ENCODE measurements around the gene SZRD1. TPM values are rescaled to one million over a fixed set of nuclear protein-coding genes. Genes with fewer than 3 reads are reported as not detected.

Gene SZRD1
- total RNA-seq = 70.9 and 79.7 TPM in 2 replicates

GRCh38 chr1:16366722-16367257 lies at the start of gene SZRD1:
SZRD1 (plus strand) TSS chr1:16367242; CDS start chr1:16367258, 16 bp downstream.

GRCh38 chr1:16351994-16352841 lies 14.8 kb upstream of the SZRD1 start, which contains the start of gene FBXO42:
FBXO42 (minus strand) TSS chr1:16352480; CDS start chr1:16315418, 37,062 bp downstream.

GRCh38 chr1:16436946-16437474 lies 70.0 kb downstream of the SZRD1 start, which contains the start of gene SPATA21:
SPATA21 (minus strand) TSS chr1:16437424; CDS start chr1:16431371, 6,053 bp downstream.

DNA sequence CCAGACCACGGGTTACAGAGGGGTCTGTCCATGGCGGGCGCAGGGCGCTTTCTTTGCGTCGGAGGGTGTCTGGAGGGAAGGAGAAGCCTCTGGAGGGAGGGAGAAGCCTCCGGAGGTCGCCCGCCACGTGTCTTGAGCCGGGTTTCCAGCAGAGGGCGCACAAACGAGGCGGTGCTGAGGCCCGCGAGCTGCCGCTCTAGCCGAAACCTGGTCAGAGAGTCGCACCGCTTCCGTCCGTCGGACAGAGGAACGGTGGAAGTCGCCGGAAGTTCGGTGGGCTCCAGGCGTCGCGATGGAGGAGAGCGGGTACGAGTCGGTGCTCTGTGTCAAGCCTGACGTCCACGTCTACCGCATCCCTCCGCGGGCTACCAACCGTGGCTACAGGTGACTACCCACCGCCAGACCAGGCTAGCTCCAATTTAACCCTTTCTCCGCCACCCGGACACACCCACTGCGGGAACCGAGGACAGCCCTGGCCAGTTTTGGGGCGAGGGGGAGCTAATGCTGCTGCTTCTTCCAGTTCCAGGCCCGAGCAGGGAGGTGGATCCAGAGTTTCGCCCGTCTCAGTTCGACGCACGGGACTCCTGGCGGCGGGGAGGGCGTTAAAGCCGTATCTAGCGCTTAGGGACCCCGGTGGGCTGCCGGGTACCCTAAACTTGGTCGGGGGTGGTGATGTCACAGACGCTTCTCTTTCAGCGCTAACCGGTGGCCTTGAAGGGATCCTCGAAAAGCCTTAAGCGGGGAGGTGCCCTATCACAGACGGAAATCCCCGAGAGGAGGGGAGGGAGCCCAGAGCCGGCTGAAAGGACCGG lies 73.6 kb downstream of the SZRD1 start, which contains the start of gene NECAP2:
NECAP2 (plus strand) TSS at position 255 of the 812 bp plus-strand sequence; CDS start at position 293, 38 bp downstream.

Other genes with a start within 250 kb of the SZRD1 start
- 9.8 and 21.7 TPM in 2 replicates for gene EPHA2, start 211.2 kb upstream of the SZRD1 start, total RNA-seq
- 12.7 and 13.8 TPM in 2 replicates for gene ARHGEF19, start 154.6 kb upstream of the SZRD1 start, total RNA-seq
- 7.8 and 8.2 TPM in 2 replicates for gene CPLANE2, start 130.1 kb upstream of the SZRD1 start, total RNA-seq
- gene FBXO42, start 14.8 kb upstream of the SZRD1 start, total RNA-seq = 20.6 and 22.5 TPM in 2 replicates
- not detected in 2 replicates for gene SPATA21, start 70.2 kb downstream of the SZRD1 start, total RNA-seq
- 66.2 and 67.0 TPM in 2 replicates for gene NECAP2, start 73.5 kb downstream of the SZRD1 start, total RNA-seq
- gene RNU1-1, start 147.0 kb downstream of the SZRD1 start, total RNA-seq = under 0.01 TPM in 2 replicates
- 43.0 and 59.5 TPM in 2 replicates for gene NBPF1, start 246.3 kb downstream of the SZRD1 start, total RNA-seq